ENCODE data around the gene PIGL. TPM values are rescaled to one million over a fixed set of nuclear protein-coding genes. Genes with fewer than 3 reads are reported as not detected.

The PIGL gene
- total RNA-seq, 1 donor from 2014 or later: 56.6 TPM

DNA sequence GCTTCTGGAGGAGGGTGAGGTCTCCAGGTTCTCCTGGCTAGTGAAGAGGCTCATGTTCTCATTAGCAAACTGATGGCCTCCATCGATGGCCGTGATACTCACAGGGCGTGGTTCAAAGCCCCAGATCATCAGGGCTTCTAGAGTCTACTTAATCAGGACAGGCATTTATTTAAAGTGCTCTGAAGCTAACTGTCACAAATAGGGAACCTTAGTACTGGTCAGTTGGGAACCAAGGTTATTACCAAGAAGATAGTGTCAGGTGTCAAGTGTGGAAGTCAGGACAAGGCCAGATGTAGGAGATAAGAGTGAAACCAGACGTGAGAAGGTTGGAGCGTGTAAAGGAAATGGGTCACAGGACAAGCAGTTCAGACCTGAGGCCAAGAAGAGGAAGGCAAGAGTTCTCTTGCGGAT is 56.9 kb downstream of the PIGL start:
- H3K4me3 Mint-ChIP-seq: no peak overlapping the region
- ATAC-seq (ENCODE audit: low read depth) (no peak), DNase-seq (no peak)
- TF ChIP-seq, protein P1, sequence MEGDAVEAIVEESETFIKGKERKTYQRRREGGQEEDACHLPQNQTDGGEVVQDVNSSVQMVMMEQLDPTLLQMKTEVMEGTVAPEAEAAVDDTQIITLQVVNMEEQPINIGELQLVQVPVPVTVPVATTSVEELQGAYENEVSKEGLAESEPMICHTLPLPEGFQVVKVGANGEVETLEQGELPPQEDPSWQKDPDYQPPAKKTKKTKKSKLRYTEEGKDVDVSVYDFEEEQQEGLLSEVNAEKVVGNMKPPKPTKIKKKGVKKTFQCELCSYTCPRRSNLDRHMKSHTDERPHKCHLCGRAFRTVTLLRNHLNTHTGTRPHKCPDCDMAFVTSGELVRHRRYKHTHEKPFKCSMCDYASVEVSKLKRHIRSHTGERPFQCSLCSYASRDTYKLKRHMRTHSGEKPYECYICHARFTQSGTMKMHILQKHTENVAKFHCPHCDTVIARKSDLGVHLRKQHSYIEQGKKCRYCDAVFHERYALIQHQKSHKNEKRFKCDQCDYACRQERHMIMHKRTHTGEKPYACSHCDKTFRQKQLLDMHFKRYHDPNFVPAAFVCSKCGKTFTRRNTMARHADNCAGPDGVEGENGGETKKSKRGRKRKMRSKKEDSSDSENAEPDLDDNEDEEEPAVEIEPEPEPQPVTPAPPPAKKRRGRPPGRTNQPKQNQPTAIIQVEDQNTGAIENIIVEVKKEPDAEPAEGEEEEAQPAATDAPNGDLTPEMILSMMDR (IDR thresholded peaks at IDR 0.05): no peak
- CTCF ChIA-PET: interaction anchor here (0.5 kb wide), 1 partner anchor 251 kb away, joined by 3 read pairs; no protein-coding TSS in a partner anchor
- peaks cover 10% of the 10 kb centered on the region for H3K36me3 Mint-ChIP-seq (ENCODE audit: low read depth)
- H3K27ac Mint-ChIP-seq: no peak overlapping the region
- H3K27me3 Mint-ChIP-seq: no peaks in the 10 kb centered on the region
- intact Hi-C loops (cut with micrococcal nuclease): no loop called here
- POLR2A ChIA-PET: interaction anchor here (1.2 kb wide), 1 partner anchor 12 kb away, joined by 4 read pairs; no protein-coding TSS in a partner anchor
- H3K9me3 Mint-ChIP-seq: peaks cover 2% of the 10 kb centered on the region
- peaks cover 6% of the 10 kb centered on the region for H3K4me1 Mint-ChIP-seq

DNA sequence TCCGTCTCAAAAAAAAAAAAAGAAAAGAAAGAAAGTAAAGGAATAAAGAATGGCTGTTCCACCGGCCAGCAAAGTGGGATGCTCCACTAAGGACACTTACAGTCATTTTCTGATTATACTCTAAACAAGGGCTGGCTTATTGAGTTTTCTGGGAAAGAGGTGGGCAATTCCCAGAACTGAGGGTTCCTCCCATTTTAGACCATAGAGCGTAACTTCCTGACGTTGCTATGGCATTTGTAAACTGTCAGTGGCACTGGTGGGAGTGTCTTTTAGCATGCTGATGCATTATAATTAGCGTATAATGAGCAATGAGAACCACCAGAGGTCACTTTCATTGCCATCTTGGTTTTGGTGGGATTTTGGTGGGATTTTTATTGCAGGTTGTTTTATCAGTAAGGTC is 58.0 kb downstream of the PIGL start:
- Mint-ChIP-seq H3K4me1 (peaks cover 2% of the 10 kb centered on the region), H3K36me3 (ENCODE audit: low read depth) (peaks cover 11% of the 10 kb centered on the region), H3K27me3 (no peaks in the 10 kb centered on the region), H3K9me3 (peaks cover 2% of the 10 kb centered on the region), H3K4me3 (no peak overlapping the region), H3K27ac (no peak overlapping the region)
- intact Hi-C loops (cut with micrococcal nuclease): no loop called here
- TF ChIP-seq, protein P1 (IDR thresholded peaks at IDR 0.05): no peak
- CTCF ChIA-PET: no interaction called here
- no peak for DNase-seq
- ATAC-seq (ENCODE audit: low read depth): no peak
- POLR2A ChIA-PET: no interaction called here

DNA sequence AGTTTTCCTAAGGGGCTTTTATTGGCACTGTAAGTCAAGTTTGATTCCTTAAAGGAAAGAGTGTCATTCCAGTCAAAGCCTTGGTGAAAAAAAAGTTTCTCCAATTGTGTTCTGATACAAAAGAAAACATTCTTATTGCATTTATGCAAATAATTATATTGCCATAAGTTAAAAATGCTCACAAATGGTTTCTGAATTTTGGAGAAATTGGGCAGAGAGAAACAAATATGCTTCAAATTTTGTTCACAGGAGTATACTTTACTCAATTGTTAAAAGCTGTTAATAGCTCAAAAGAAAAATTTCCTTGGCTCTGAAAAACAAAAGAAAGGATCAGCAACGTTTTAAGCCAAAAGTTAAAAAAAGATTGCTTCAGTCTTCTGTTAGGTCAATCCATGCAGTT is 60.2 kb downstream of the PIGL start:
- Mint-ChIP-seq H3K36me3 (ENCODE audit: low read depth) (peaks cover 11% of the 10 kb centered on the region), H3K4me3 (no peak overlapping the region), H3K27ac (no peak overlapping the region), H3K27me3 (no peaks in the 10 kb centered on the region), H3K4me1 (no peaks in the 10 kb centered on the region), H3K9me3 (peaks cover 2% of the 10 kb centered on the region)
- ChIA-PET CTCF (no interaction called here), POLR2A (interaction anchor here (0.6 kb wide), 1 partner anchor 104 kb away, joined by 4 read pairs; no protein-coding TSS in a partner anchor)
- ATAC-seq (ENCODE audit: low read depth) (no peak), DNase-seq (no peak)
- TF ChIP-seq, protein P1 (IDR thresholded peaks at IDR 0.05): no peak
- intact Hi-C loops (cut with micrococcal nuclease): no loop called here

DNA sequence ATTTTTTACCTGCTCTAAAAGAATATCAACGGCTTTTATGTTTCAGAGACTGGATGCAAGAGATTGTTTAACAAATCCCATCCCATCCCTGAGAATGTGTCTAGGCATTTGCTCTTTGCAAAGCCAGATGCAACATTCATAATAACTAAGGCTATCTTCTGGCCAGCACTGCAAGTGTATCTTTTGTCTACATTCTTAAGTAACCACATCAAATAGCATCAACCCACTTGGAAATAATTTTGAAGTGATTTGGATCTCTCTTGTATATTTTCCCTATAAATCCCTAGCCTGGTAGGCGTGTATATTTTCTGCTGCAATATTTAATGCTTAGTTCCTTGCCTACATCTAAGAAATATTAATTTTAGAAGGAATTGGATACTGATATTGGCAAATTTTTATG is 64.3 kb downstream of the PIGL start:
- ChIA-PET POLR2A (no interaction called here), CTCF (no interaction called here)
- TF ChIP-seq, protein P1 (IDR thresholded peaks at IDR 0.05): no peak
- H3K36me3 Mint-ChIP-seq (ENCODE audit: low read depth): peaks cover 20% of the 10 kb centered on the region
- no peak overlapping the region for H3K4me3 Mint-ChIP-seq
- intact Hi-C loops (cut with micrococcal nuclease): no loop called here
- ATAC-seq (ENCODE audit: low read depth) (no peak), DNase-seq (no peak)
- H3K9me3 Mint-ChIP-seq: peaks cover 2% of the 10 kb centered on the region
- no peaks in the 10 kb centered on the region for H3K27me3 Mint-ChIP-seq
- H3K4me1 Mint-ChIP-seq: peaks cover 18% of the 10 kb centered on the region
- H3K27ac Mint-ChIP-seq: no peak overlapping the region

DNA sequence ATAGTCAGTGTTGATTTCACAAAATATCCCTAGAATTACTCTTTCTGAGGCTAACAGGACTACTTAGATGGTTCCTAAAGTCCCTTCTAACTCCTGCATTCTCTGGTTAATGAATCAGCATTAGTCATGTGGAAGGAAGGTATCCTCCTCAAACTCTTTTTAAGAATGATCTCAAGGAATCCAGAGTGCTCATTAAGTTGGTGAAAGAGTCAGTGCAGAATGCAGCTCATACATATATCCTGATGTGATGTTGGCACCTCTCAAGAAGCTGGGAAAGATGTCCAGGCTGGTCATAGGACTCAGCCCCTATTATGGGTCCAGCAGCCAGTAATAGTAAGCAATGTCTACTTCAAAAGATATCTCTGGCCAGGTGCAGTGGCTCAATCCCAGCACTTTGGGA is 65.5 kb downstream of the PIGL start:
- Mint-ChIP-seq H3K27ac (no peak overlapping the region), H3K4me1 (peaks cover 30% of the 10 kb centered on the region), H3K36me3 (ENCODE audit: low read depth) (peaks cover 16% of the 10 kb centered on the region), H3K4me3 (no peak overlapping the region), H3K9me3 (no peaks in the 10 kb centered on the region), H3K27me3 (no peaks in the 10 kb centered on the region)
- POLR2A ChIA-PET: no interaction called here
- TF ChIP-seq, protein P1 (IDR thresholded peaks at IDR 0.05): no peak
- ATAC-seq (ENCODE audit: low read depth) (no peak), DNase-seq (no peak)
- CTCF ChIA-PET: interaction anchor here (1.5 kb wide), 1 partner anchor 81 kb away, joined by 4 read pairs; no protein-coding TSS in a partner anchor
- intact Hi-C loops (cut with micrococcal nuclease): no loop called here

Measured in activated B cell treated with CpG ODN at 0.5 μM for 24 hours (primary cell).